Measurements from ENCODE around the gene DUOXA2. TPM values are rescaled to one million over a fixed set of nuclear protein-coding genes. Genes with fewer than 3 reads are reported as not detected.

The DUOXA2 gene
- total RNA-seq, 4 donors from 2014 or later = 0.68 to 10.0 TPM; not detected in 2

DNA sequence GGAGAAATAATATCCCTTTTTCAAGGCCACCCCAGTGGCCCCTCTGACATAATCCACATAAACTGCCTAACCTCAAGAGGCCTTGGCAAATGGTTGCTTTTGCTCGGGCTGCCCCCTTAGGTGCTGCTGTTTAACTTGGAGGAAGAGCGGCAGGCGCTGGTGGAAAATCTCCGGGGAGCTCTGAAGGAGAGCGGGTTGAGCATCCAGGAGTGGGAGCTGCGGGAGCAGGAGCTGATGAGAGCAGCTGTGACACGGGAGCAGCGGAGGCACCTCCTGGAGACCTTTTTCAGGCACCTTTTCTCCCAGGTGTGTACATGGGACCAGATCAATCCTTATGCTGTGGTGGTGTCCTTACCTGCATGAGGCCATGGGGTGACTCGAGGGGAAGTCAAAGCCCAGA, 30.6 kb downstream of the DUOXA2 start:
- H3K4me1 ChIP-seq = no peaks in the 10 kb centered on the region
- DNase-seq = no peak
- intact Hi-C loops (cut with DNase I; ENCODE audit: low total_unique reads) (no loop called here), in situ Hi-C loops (cut with MboI; ENCODE audit: low pct_ligation_motif_present in 1 of 4, low pct_unique_long_range_greater_than_20kb in 1 of 4, low sequenced_read_pairs in 3 of 4) (no loop called here)
- no peak for TF ChIP-seq EP300 (IDR thresholded peaks at IDR 0.05; ENCODE audit: low read depth)
- no peak for TF ChIP-seq POLR2AphosphoS5 (IDR thresholded peaks at IDR 0.05)
- no peak for TF ChIP-seq CTCF (IDR thresholded peaks at IDR 0.05)
- TF ChIP-seq POLR2A (IDR thresholded peaks at IDR 0.05) = no peak
- H3K4me3 ChIP-seq = no peak overlapping the region
- no peaks in the 10 kb centered on the region for H3K9me3 ChIP-seq
- H3K27ac ChIP-seq = no peak overlapping the region
- H3K36me3 ChIP-seq = no peaks in the 10 kb centered on the region
- WGBS, 2 donors (ENCODE audit: low coverage in 1 of 2) = 86% methylated on average over 9 of the region's 9 CpGs; no CpG with 5 or more reads in 1 of the 2 donors
- H3K27me3 ChIP-seq = no peaks in the 10 kb centered on the region

DNA sequence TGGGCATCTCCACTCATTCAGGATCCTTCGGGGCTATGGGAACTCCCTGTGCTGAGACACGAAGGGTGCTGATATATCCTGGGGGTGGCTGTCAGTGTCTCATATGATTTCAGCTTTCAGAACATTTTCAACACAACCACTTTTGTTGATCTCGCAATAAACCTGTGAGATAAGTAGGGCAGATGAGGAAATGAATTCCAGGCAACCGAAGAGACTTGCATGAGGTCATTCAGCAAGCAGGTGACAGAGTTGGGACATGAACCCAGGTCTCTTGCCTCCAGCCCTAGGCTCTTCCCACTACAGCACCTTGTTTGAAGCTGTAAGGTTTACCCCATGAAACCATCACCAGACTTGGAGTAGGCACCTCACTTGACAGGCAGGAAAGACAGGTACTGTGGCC, 32.3 kb downstream of the DUOXA2 start:
- H3K9me3 ChIP-seq = no peaks in the 10 kb centered on the region
- no peak overlapping the region for H3K27ac ChIP-seq
- intact Hi-C loops (cut with DNase I; ENCODE audit: low total_unique reads) (loop anchor here (1.0 kb wide), 1 partner anchor 10 kb away; no protein-coding TSS in a partner anchor), in situ Hi-C loops (cut with MboI; ENCODE audit: low pct_ligation_motif_present in 1 of 4, low pct_unique_long_range_greater_than_20kb in 1 of 4, low sequenced_read_pairs in 3 of 4) (no loop called here)
- WGBS, 2 donors (ENCODE audit: low coverage in 1 of 2) = 66% methylated on average over 4 of the region's 4 CpGs; no CpG with 5 or more reads in 1 of the 2 donors
- H3K27me3 ChIP-seq = no peaks in the 10 kb centered on the region
- no peaks in the 10 kb centered on the region for H3K36me3 ChIP-seq
- H3K4me3 ChIP-seq = no peak overlapping the region
- no peak for DNase-seq
- H3K4me1 ChIP-seq = no peaks in the 10 kb centered on the region
- TF ChIP-seq POLR2AphosphoS5 (IDR thresholded peaks at IDR 0.05) (peak in 1 of 3 donors; percentile 15), POLR2A (IDR thresholded peaks at IDR 0.05) (no peak)

DNA sequence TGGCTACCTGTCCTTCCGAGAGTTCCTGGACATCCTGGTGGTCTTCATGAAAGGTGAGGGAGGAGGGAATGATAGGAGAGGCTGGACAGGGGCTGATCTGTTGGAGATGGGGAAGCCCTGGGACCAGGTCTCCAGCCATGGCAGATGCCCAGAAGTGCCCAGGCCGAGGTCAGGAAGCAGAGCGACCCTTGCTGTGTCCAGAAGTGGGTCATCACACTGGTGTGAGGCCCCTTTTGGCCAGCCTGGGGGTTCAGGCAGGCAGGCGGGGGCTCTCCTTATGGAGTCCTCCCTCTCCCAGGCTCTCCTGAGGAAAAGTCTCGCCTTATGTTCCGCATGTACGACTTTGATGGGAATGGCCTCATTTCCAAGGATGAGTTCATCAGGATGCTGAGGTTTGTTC, 33.5 kb downstream of the DUOXA2 start:
- no peak for DNase-seq
- no peaks in the 10 kb centered on the region for H3K4me1 ChIP-seq
- in situ Hi-C loops (cut with MboI; ENCODE audit: low pct_ligation_motif_present in 1 of 4, low pct_unique_long_range_greater_than_20kb in 1 of 4, low sequenced_read_pairs in 3 of 4) = no loop called here
- no peak overlapping the region for H3K27ac ChIP-seq
- intact Hi-C loops (cut with DNase I; ENCODE audit: low total_unique reads) = no loop called here
- H3K27me3 ChIP-seq = no peaks in the 10 kb centered on the region
- no peak for TF ChIP-seq POLR2A (IDR thresholded peaks at IDR 0.05)
- no peak for TF ChIP-seq POLR2AphosphoS5 (IDR thresholded peaks at IDR 0.05)
- TF ChIP-seq EP300 (IDR thresholded peaks at IDR 0.05; ENCODE audit: low read depth) = no peak
- TF ChIP-seq CTCF (IDR thresholded peaks at IDR 0.05) = no peak
- no peak overlapping the region for H3K4me3 ChIP-seq
- no peaks in the 10 kb centered on the region for H3K36me3 ChIP-seq
- WGBS, 2 donors (ENCODE audit: low coverage in 1 of 2) = 93 to 100% methylated on average over 2 to 7 of the region's 7 CpGs
- no peaks in the 10 kb centered on the region for H3K9me3 ChIP-seq

DNA sequence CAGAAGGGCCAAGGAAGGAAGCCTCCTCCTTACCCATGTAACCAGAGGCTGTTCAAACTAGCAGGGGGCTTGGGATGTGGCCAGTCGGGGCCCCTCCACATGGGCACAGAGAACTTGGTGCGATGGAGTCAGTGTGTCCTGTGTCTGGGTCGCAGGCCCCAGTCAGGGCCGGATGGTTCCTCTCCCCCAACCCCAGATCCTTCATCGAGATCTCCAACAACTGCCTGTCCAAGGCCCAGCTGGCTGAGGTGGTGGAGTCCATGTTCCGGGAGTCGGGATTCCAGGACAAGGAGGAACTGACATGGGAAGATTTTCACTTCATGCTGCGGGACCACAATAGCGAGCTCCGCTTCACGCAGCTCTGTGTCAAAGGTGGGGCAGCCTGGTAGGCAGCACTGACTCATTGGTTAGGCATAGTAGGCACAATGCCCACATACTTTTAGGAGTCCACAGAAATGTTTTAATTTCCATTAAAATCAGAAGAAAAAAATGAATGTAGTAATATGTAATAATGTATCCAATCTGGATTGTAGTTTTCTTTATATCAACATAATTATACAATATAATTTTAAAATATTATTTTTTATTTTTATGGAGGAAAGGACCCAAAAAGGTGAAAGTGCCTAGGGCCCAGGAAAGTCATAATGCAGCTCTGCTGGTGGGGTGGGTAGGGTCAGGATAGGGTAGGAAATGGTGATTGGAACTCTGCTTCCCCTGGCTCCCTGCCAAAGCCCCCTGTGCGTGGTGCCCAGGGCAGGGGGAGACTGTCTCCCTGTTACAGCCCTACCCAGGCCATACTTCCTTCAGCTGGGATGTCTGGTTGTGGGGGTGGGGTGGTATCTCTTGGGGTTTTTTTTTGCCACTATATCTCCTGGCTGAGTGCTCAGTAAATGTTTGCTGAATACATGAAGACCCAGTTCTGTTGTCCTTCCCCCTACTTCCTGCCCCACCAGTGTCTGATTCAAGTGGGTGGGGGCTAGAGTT, 34.2 kb downstream of the DUOXA2 start:
- Histone ChIP-seq H3K9me3 (no peaks in the 10 kb centered on the region), H3K27me3 (no peaks in the 10 kb centered on the region), H3K27ac (no peak overlapping the region), H3K4me1 (no peaks in the 10 kb centered on the region), H3K4me3 (no peak overlapping the region), H3K36me3 (no peaks in the 10 kb centered on the region)
- TF ChIP-seq POLR2A (IDR thresholded peaks at IDR 0.05) = no peak
- no peak for TF ChIP-seq EP300 (IDR thresholded peaks at IDR 0.05; ENCODE audit: low read depth)
- TF ChIP-seq POLR2AphosphoS5 (IDR thresholded peaks at IDR 0.05) = no peak
- intact Hi-C loops (cut with DNase I; ENCODE audit: low total_unique reads) = no loop called here
- WGBS, 2 donors (ENCODE audit: low coverage in 1 of 2) = 89 to 96% methylated on average over 4 to 12 of the region's 12 CpGs
- in situ Hi-C loops (cut with MboI; ENCODE audit: low pct_ligation_motif_present in 1 of 4, low pct_unique_long_range_greater_than_20kb in 1 of 4, low sequenced_read_pairs in 3 of 4) = no loop called here
- no peak for DNase-seq

- H3K27ac ChIP-seq = no peak overlapping the region
- no peak for DNase-seq
- H3K4me3 ChIP-seq = no peak overlapping the region
- H3K9me3 ChIP-seq = no peaks in the 10 kb centered on the region
- no peaks in the 10 kb centered on the region for H3K27me3 ChIP-seq
- H3K36me3 ChIP-seq = no peaks in the 10 kb centered on the region
- TF ChIP-seq CTCF (IDR thresholded peaks at IDR 0.05) (no peak), EP300 (IDR thresholded peaks at IDR 0.05; ENCODE audit: low read depth) (no peak), POLR2A (IDR thresholded peaks at IDR 0.05) (no peak), POLR2AphosphoS5 (IDR thresholded peaks at IDR 0.05) (no peak)
- in situ Hi-C loops (cut with MboI; ENCODE audit: low pct_ligation_motif_present in 1 of 4, low pct_unique_long_range_greater_than_20kb in 1 of 4, low sequenced_read_pairs in 3 of 4) = no loop called here
- no peaks in the 10 kb centered on the region for H3K4me1 ChIP-seq
- 79% methylated on average over 1 of the region's 1 CpG; no CpG with 5 or more reads in 1 of the 2 donors for WGBS, 2 donors (ENCODE audit: low coverage in 1 of 2)
- intact Hi-C loops (cut with DNase I; ENCODE audit: low total_unique reads) = no loop called here
These were observed 34.9 kb downstream of the DUOXA2 start for GRCh38 chr15:45149060-45149459.
